ENCODE measurements around the gene PLCH1. TPM values are rescaled to one million over a fixed set of nuclear protein-coding genes. Genes with fewer than 3 reads are reported as not detected.

PLCH1 gene
- total RNA-seq, 5 donors from 2014 or later (not counting 1 experiment from before 2014, with no cell fraction given): 0.06 to 0.12 (median 0.09) TPM; not detected in 1

GRCh38 chr3:155388417-155388816 lies 356.5 kb downstream of the PLCH1 start:
- no peaks in the 10 kb centered on the region for H3K27me3 ChIP-seq (replicated peaks in 1 of 2; ENCODE audit: control insufficient read depth in 2 of 2, extremely low read depth in 1 of 2, insufficient read depth in 2 of 2, low read length in 1 of 2)
- CTCF ChIA-PET: no interaction called here
- H3K36me3 Mint-ChIP-seq: no peaks in the 10 kb centered on the region
- no peak overlapping the region for H3K4me3 Mint-ChIP-seq
- no peaks in the 10 kb centered on the region for H3K9me3 Mint-ChIP-seq
- H3K9me3 ChIP-seq: no peaks in the 10 kb centered on the region
- no peaks in the 10 kb centered on the region for H3K4me1 Mint-ChIP-seq
- H3K27ac ChIP-seq (ENCODE audit: low read length): no peak overlapping the region
- no peaks in the 10 kb centered on the region for H3K36me3 ChIP-seq (ENCODE audit: control insufficient read depth in 2 of 2, extremely low read depth in 1 of 2, insufficient read depth in 1 of 2, low read length in 1 of 2)
- no peak overlapping the region for H3K4me3 ChIP-seq (ENCODE audit: control insufficient read depth in 1 of 2, extremely low read depth in 1 of 2, low read length in 1 of 2)
- ATAC-seq (replicated peaks in 1 of 4) (no peak), DNase-seq (no peak)
- H3K27ac Mint-ChIP-seq: no peak overlapping the region
- POLR2A ChIA-PET: no interaction called here
- 50% methylated on average over 1 of the region's 2 CpGs for WGBS (ENCODE audit: insufficient coverage)
- peaks cover 0 to 3% of the 10 kb centered on the region in 2 donors for H3K27me3 Mint-ChIP-seq
- H3K4me1 ChIP-seq (ENCODE audit: control insufficient read depth in 1 of 2, extremely low read depth in 1 of 2, insufficient read depth in 2 of 2, low read length in 2 of 2): no peaks in the 10 kb centered on the region

GRCh38 chr3:155387571-155387970 lies 357.3 kb downstream of the PLCH1 start:
- Histone ChIP-seq H3K4me1 (ENCODE audit: control insufficient read depth in 1 of 2, extremely low read depth in 1 of 2, insufficient read depth in 2 of 2, low read length in 2 of 2) (no peaks in the 10 kb centered on the region), H3K27ac (ENCODE audit: low read length) (no peak overlapping the region), H3K36me3 (ENCODE audit: control insufficient read depth in 2 of 2, extremely low read depth in 1 of 2, insufficient read depth in 1 of 2, low read length in 1 of 2) (no peaks in the 10 kb centered on the region), H3K27me3 (replicated peaks in 1 of 2; ENCODE audit: control insufficient read depth in 2 of 2, extremely low read depth in 1 of 2, insufficient read depth in 2 of 2, low read length in 1 of 2) (no peaks in the 10 kb centered on the region), H3K4me3 (ENCODE audit: control insufficient read depth in 1 of 2, extremely low read depth in 1 of 2, low read length in 1 of 2) (no peak overlapping the region), H3K9me3 (no peaks in the 10 kb centered on the region)
- H3K4me1 Mint-ChIP-seq: no peaks in the 10 kb centered on the region
- H3K9me3 Mint-ChIP-seq: no peaks in the 10 kb centered on the region
- no peaks in the 10 kb centered on the region for H3K36me3 Mint-ChIP-seq
- POLR2A ChIA-PET: no interaction called here
- no CpG with 5 or more reads among the region's 3 CpGs for WGBS (ENCODE audit: insufficient coverage)
- H3K27me3 Mint-ChIP-seq: peaks cover 0 to 3% of the 10 kb centered on the region in 2 donors
- no peak for ATAC-seq (replicated peaks in 1 of 4)
- CTCF ChIA-PET: interaction anchor here in 1 of 2 donors (0.7 kb wide), 1 partner anchor 716 kb away, joined by 3 read pairs; no protein-coding TSS in a partner anchor
- H3K27ac Mint-ChIP-seq: no peak overlapping the region
- H3K4me3 Mint-ChIP-seq: no peak overlapping the region
- DNase-seq: no peak

GRCh38 chr3:155386919-155387318 lies 358.0 kb downstream of the PLCH1 start:
- Mint-ChIP-seq H3K27me3 (peaks cover 0 to 3% of the 10 kb centered on the region in 2 donors), H3K4me1 (no peaks in the 10 kb centered on the region), H3K9me3 (no peaks in the 10 kb centered on the region), H3K27ac (no peak overlapping the region), H3K36me3 (no peaks in the 10 kb centered on the region), H3K4me3 (no peak overlapping the region)
- no peaks in the 10 kb centered on the region for H3K4me1 ChIP-seq (ENCODE audit: control insufficient read depth in 1 of 2, extremely low read depth in 1 of 2, insufficient read depth in 2 of 2, low read length in 2 of 2)
- H3K36me3 ChIP-seq (ENCODE audit: control insufficient read depth in 2 of 2, extremely low read depth in 1 of 2, insufficient read depth in 1 of 2, low read length in 1 of 2): no peaks in the 10 kb centered on the region
- ATAC-seq (replicated peaks in 1 of 4): no peak
- ChIA-PET POLR2A (no interaction called here), CTCF (no interaction called here)
- no peak for DNase-seq
- no peaks in the 10 kb centered on the region for H3K9me3 ChIP-seq
- H3K4me3 ChIP-seq (ENCODE audit: control insufficient read depth in 1 of 2, extremely low read depth in 1 of 2, low read length in 1 of 2): no peak overlapping the region
- H3K27ac ChIP-seq (ENCODE audit: low read length): no peak overlapping the region
- 66% methylated on average over 3 of the region's 8 CpGs for WGBS (ENCODE audit: insufficient coverage)
- no peaks in the 10 kb centered on the region for H3K27me3 ChIP-seq (replicated peaks in 1 of 2; ENCODE audit: control insufficient read depth in 2 of 2, extremely low read depth in 1 of 2, insufficient read depth in 2 of 2, low read length in 1 of 2)

- H3K36me3 Mint-ChIP-seq: no peaks in the 10 kb centered on the region
Measured at GRCh38 chr3:155385896-155386625, 358.8 kb downstream of the PLCH1 start.

GRCh38 chr3:155382396-155383042 lies 362.4 kb downstream of the PLCH1 start:
- Histone ChIP-seq H3K4me1 (ENCODE audit: control insufficient read depth in 1 of 2, extremely low read depth in 1 of 2, insufficient read depth in 2 of 2, low read length in 2 of 2) (no peaks in the 10 kb centered on the region), H3K27me3 (replicated peaks in 1 of 2; ENCODE audit: control insufficient read depth in 2 of 2, extremely low read depth in 1 of 2, insufficient read depth in 2 of 2, low read length in 1 of 2) (no peaks in the 10 kb centered on the region), H3K27ac (ENCODE audit: low read length) (no peak overlapping the region), H3K4me3 (ENCODE audit: control insufficient read depth in 1 of 2, extremely low read depth in 1 of 2, low read length in 1 of 2) (no peak overlapping the region), H3K9me3 (no peaks in the 10 kb centered on the region), H3K36me3 (ENCODE audit: control insufficient read depth in 2 of 2, extremely low read depth in 1 of 2, insufficient read depth in 1 of 2, low read length in 1 of 2) (no peaks in the 10 kb centered on the region)
- 67% methylated on average over 4 of the region's 6 CpGs for WGBS (ENCODE audit: insufficient coverage)
- Mint-ChIP-seq H3K36me3 (no peaks in the 10 kb centered on the region), H3K27me3 (peaks cover 0 to 5% of the 10 kb centered on the region in 2 donors), H3K4me1 (no peaks in the 10 kb centered on the region), H3K27ac (no peak overlapping the region), H3K4me3 (no peak overlapping the region), H3K9me3 (no peaks in the 10 kb centered on the region)
- CTCF ChIA-PET: interaction anchor here in 1 of 2 donors (1.1 kb wide), 1 partner anchor 320 kb away, joined by 3 read pairs; no protein-coding TSS in a partner anchor
- DNase-seq (peak in 1 of 35 experiments; percentile 4), ATAC-seq (replicated peaks in 1 of 4) (no peak)
- POLR2A ChIA-PET: no interaction called here

More at GRCh38 chr3:155385896-155386625, 358.8 kb downstream of the PLCH1 start:
- H3K4me3 Mint-ChIP-seq: no peak overlapping the region
- 60% methylated on average over 2 of the region's 4 CpGs for WGBS (ENCODE audit: insufficient coverage)
- Histone ChIP-seq H3K27me3 (replicated peaks in 1 of 2; ENCODE audit: control insufficient read depth in 2 of 2, extremely low read depth in 1 of 2, insufficient read depth in 2 of 2, low read length in 1 of 2) (no peaks in the 10 kb centered on the region), H3K36me3 (ENCODE audit: control insufficient read depth in 2 of 2, extremely low read depth in 1 of 2, insufficient read depth in 1 of 2, low read length in 1 of 2) (no peaks in the 10 kb centered on the region), H3K27ac (ENCODE audit: low read length) (no peak overlapping the region), H3K9me3 (no peaks in the 10 kb centered on the region), H3K4me3 (ENCODE audit: control insufficient read depth in 1 of 2, extremely low read depth in 1 of 2, low read length in 1 of 2) (no peak overlapping the region), H3K4me1 (ENCODE audit: control insufficient read depth in 1 of 2, extremely low read depth in 1 of 2, insufficient read depth in 2 of 2, low read length in 2 of 2) (no peaks in the 10 kb centered on the region)
- no peak overlapping the region for H3K27ac Mint-ChIP-seq
- H3K27me3 Mint-ChIP-seq: peaks cover 0 to 3% of the 10 kb centered on the region in 2 donors
- DNase-seq (no peak), ATAC-seq (replicated peaks in 1 of 4) (no peak)
- H3K4me1 Mint-ChIP-seq: no peaks in the 10 kb centered on the region
- ChIA-PET POLR2A (no interaction called here), CTCF (no interaction called here)
- H3K9me3 Mint-ChIP-seq: no peaks in the 10 kb centered on the region

GRCh38 chr3:155377847-155378246 lies 367.0 kb downstream of the PLCH1 start:
- H3K27ac Mint-ChIP-seq: no peak overlapping the region
- ATAC-seq (replicated peaks in 1 of 4): no peak
- CTCF ChIA-PET: no interaction called here

More at GRCh38 chr3:155377847-155378246, 367.0 kb downstream of the PLCH1 start:
- H3K27ac ChIP-seq (ENCODE audit: low read length): no peak overlapping the region
- Mint-ChIP-seq H3K36me3 (no peaks in the 10 kb centered on the region), H3K4me3 (no peak overlapping the region), H3K4me1 (no peaks in the 10 kb centered on the region), H3K27me3 (peaks cover 0 to 2% of the 10 kb centered on the region in 2 donors), H3K9me3 (no peaks in the 10 kb centered on the region)
- no peaks in the 10 kb centered on the region for H3K9me3 ChIP-seq
- no peak overlapping the region for H3K4me3 ChIP-seq (ENCODE audit: control insufficient read depth in 1 of 2, extremely low read depth in 1 of 2, low read length in 1 of 2)
- H3K4me1 ChIP-seq (ENCODE audit: control insufficient read depth in 1 of 2, extremely low read depth in 1 of 2, insufficient read depth in 2 of 2, low read length in 2 of 2): no peaks in the 10 kb centered on the region
- no peaks in the 10 kb centered on the region for H3K36me3 ChIP-seq (ENCODE audit: control insufficient read depth in 2 of 2, extremely low read depth in 1 of 2, insufficient read depth in 1 of 2, low read length in 1 of 2)
- POLR2A ChIA-PET: no interaction called here
- WGBS (ENCODE audit: insufficient coverage): no CpG with 5 or more reads among the region's 1 CpG
- no peak for DNase-seq
- H3K27me3 ChIP-seq (replicated peaks in 1 of 2; ENCODE audit: control insufficient read depth in 2 of 2, extremely low read depth in 1 of 2, insufficient read depth in 2 of 2, low read length in 1 of 2): no peaks in the 10 kb centered on the region
